ENCODE measurements around the gene F2.
A peak's percentile ranks its signal among the peaks of the same experiment; 100 is the strongest.
"Not testable (repeated sequence)": the region's sequence is repeated elsewhere in the genome, so short reads cannot be mapped to it uniquely, and the experiment has no call there.

F2 gene

GRCh38 chr11:46686886-46687795 lies 31.9 kb upstream of the F2 start:
- no peak for DNase-seq

- no peak for DNase-seq
These were observed 28.3 kb upstream of the F2 start for GRCh38 chr11:46690702-46691101.

GRCh38 chr11:46692450-46692849 lies 26.6 kb upstream of the F2 start:
- DNase-seq, result no peak

GRCh38 chr11:46693597-46694012 lies 25.4 kb upstream of the F2 start:
- no peak for DNase-seq

- DNase-seq, result no peak
These were observed 24.9 kb upstream of the F2 start for GRCh38 chr11:46694072-46694471.

- DNase-seq, result no peak
These were observed 24.4 kb upstream of the F2 start for GRCh38 chr11:46694607-46695006.

- no peak for DNase-seq
These were observed 23.4 kb upstream of the F2 start for GRCh38 chr11:46695345-46696211.

- DNase-seq, result no peak
These were observed 22.8 kb upstream of the F2 start for GRCh38 chr11:46696212-46696558.

- DNase-seq, result no peak
These were observed 21.7 kb upstream of the F2 start for GRCh38 chr11:46697303-46697702.

- no peak for DNase-seq
These were observed 21.3 kb upstream of the F2 start for GRCh38 chr11:46697723-46698122.

GRCh38 chr11:46698597-46698996 lies 20.4 kb upstream of the F2 start:
- DNase-seq, result no peak

- peak; percentile 99 for DNase-seq
These were observed 18.6 kb upstream of the F2 start, which contains the start of the genes ARHGAP1 and ZNF408 for GRCh38 chr11:46700241-46701077. TSS of gene ARHGAP1 (minus strand) at chr11:46700619. CDS start at chr11:46696107, 4,512 bp downstream. TSS of gene ZNF408 (plus strand) at chr11:46701031. CDS start at chr11:46701048, 17 bp downstream.

GRCh38 chr11:46701078-46701654 lies 17.8 kb upstream of the F2 start:
- DNase-seq, result no peak

GRCh38 chr11:46705070-46705688 lies 13.8 kb upstream of the F2 start:
- DNase-seq, result no peak

GRCh38 chr11:46706886-46707285 lies 12.1 kb upstream of the F2 start:
- no peak for DNase-seq

GRCh38 chr11:46709351-46709750 lies 9.7 kb upstream of the F2 start:
- DNase-seq, result not testable (repeated sequence)

GRCh38 chr11:46710821-46711269 lies 8.2 kb upstream of the F2 start:
- no peak for DNase-seq

- DNase-seq, result no peak
These were observed 7.7 kb upstream of the F2 start for GRCh38 chr11:46711303-46711702.

- no peak for DNase-seq
These were observed 6.0 kb upstream of the F2 start for GRCh38 chr11:46712874-46713576.

- not testable (repeated sequence) for DNase-seq
These were observed 1.2 kb upstream of the F2 start for GRCh38 chr11:46717825-46718154.
